ENCODE results near the gene ZDHHC9. TPM values are rescaled to one million over a fixed set of nuclear protein-coding genes. Genes with fewer than 3 reads are reported as not detected.
A peak's percentile ranks its signal among the peaks of the same experiment; 100 is the strongest.

Gene ZDHHC9
- total RNA-seq, 1 donor from 2014 or later, result 36.1 TPM

DNA sequence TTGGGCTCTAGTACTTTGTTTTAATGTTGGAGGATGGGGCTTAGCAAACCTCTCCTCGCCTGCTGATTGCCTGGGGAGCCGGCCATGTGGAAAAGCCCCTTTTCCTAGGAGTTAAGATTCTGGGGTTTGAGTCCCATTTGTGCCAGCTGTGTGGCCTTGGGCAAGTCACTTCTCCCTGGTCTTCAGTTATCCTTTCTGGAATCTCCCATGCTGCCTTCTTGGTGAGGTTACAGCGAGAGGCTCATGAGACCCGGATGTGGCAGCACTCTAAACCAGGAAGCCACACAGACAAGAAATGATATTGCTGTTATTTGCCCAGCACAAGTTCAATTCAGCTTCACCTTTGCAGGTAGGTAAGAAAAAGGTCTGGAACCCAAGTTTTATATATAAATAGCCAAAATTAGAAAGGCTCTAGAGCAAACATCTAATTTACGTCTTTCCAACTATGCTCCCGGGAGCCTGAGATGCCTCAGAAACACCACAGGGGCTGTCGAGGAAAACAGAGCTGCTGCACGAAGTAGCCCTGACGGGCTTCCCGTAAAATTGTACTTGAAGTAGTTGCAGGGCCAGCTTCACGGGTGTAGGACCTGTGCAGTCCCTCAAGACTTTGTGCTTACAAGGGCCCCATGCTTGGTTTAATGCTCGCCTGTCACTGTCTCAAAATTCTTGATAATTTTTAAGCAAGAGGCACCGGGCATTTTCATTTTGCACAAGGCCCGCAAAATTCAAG is 72.3 kb downstream of the ZDHHC9 start:
- H3K4me1 ChIP-seq, result peaks cover 5% of the 10 kb centered on the region
- DNase-seq (no peak), ATAC-seq (no peak)
- no peaks in the 10 kb centered on the region for H3K27me3 ChIP-seq (ENCODE audit: low read depth)
- no peak overlapping the region for H3K4me3 ChIP-seq
- TF ChIP-seq, protein P1, sequence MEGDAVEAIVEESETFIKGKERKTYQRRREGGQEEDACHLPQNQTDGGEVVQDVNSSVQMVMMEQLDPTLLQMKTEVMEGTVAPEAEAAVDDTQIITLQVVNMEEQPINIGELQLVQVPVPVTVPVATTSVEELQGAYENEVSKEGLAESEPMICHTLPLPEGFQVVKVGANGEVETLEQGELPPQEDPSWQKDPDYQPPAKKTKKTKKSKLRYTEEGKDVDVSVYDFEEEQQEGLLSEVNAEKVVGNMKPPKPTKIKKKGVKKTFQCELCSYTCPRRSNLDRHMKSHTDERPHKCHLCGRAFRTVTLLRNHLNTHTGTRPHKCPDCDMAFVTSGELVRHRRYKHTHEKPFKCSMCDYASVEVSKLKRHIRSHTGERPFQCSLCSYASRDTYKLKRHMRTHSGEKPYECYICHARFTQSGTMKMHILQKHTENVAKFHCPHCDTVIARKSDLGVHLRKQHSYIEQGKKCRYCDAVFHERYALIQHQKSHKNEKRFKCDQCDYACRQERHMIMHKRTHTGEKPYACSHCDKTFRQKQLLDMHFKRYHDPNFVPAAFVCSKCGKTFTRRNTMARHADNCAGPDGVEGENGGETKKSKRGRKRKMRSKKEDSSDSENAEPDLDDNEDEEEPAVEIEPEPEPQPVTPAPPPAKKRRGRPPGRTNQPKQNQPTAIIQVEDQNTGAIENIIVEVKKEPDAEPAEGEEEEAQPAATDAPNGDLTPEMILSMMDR (IDR thresholded peaks at IDR 0.05), result no peak
- no peaks in the 10 kb centered on the region for H3K9me3 ChIP-seq
- H3K36me3 ChIP-seq, result no peaks in the 10 kb centered on the region
- H3K27ac ChIP-seq, result no peak overlapping the region
- intact Hi-C loops (cut with DNase I), result no loop called here

GRCh38 chrX:129769467-129770154 is 74.1 kb downstream of the ZDHHC9 start:
- Histone ChIP-seq H3K36me3 (no peaks in the 10 kb centered on the region), H3K27ac (no peak overlapping the region), H3K4me3 (no peak overlapping the region), H3K4me1 (peaks cover 5% of the 10 kb centered on the region), H3K27me3 (ENCODE audit: low read depth) (no peaks in the 10 kb centered on the region), H3K9me3 (no peaks in the 10 kb centered on the region)
- TF ChIP-seq, protein P1 (IDR thresholded peaks at IDR 0.05), result no peak
- ATAC-seq, result peak; percentile 35 to 53
- no peak for DNase-seq
- intact Hi-C loops (cut with DNase I), result no loop called here

GRCh38 chrX:129768586-129769466 is 74.9 kb downstream of the ZDHHC9 start:
- ATAC-seq (no peak), DNase-seq (no peak)
- Histone ChIP-seq H3K27ac (no peak overlapping the region), H3K9me3 (no peaks in the 10 kb centered on the region), H3K27me3 (ENCODE audit: low read depth) (no peaks in the 10 kb centered on the region), H3K4me3 (no peak overlapping the region), H3K36me3 (no peaks in the 10 kb centered on the region), H3K4me1 (peaks cover 5% of the 10 kb centered on the region)
- intact Hi-C loops (cut with DNase I), result no loop called here
- TF ChIP-seq, protein P1 (IDR thresholded peaks at IDR 0.05), result no peak

DNA sequence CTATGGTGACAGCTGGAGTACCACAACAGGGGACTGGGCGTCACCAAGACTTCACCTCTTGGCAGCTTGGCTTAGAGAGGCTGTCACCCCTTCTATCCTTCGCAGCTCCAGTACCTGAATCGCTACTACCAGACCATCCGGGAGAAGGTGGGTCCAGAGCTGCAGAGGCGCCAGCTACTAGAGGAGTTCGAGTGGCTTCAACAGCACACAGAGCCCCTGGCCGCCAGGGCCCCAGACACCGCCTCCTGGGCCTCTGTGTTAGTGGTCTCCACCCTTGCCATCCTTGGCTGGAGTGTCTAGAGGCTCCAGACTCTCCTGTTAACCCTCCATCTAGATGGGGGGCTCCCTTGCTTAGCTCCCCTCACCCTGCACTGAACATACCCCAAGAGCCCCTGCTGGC is 75.5 kb downstream of the ZDHHC9 start:
- intact Hi-C loops (cut with DNase I), result no loop called here
- TF ChIP-seq, protein P1 (IDR thresholded peaks at IDR 0.05), result no peak
- H3K36me3 ChIP-seq, result no peaks in the 10 kb centered on the region
- no peaks in the 10 kb centered on the region for H3K27me3 ChIP-seq (ENCODE audit: low read depth)
- no peak overlapping the region for H3K4me3 ChIP-seq
- ATAC-seq (no peak), DNase-seq (no peak)
- H3K27ac ChIP-seq, result no peak overlapping the region
- no peaks in the 10 kb centered on the region for H3K4me1 ChIP-seq
- H3K9me3 ChIP-seq, result no peaks in the 10 kb centered on the region

DNA sequence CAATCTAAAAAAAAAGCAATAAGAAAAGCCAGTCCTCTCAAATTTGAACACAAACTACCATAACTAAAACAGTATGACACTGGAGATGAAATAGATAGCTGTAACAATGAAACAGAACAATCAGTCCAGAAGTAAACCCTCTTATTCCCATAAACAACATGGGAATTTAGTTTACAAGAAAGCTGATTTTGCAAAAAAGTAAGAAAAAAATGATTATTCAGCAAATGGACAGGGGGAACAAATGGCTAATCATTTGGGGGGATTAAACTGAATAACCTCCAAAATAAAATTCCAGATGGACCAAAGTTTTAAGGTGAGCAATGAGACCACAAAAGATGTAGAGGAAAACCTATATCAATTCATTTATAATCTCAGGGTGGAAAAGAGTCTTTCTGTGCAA is 80.0 kb downstream of the ZDHHC9 start:
- H3K4me3 ChIP-seq, result no peak overlapping the region
- no peak for ATAC-seq
- no peaks in the 10 kb centered on the region for H3K27me3 ChIP-seq (ENCODE audit: low read depth)
- no peaks in the 10 kb centered on the region for H3K36me3 ChIP-seq
- TF ChIP-seq, protein P1 (IDR thresholded peaks at IDR 0.05), result no peak
- no peak for DNase-seq
- H3K27ac ChIP-seq, result no peak overlapping the region
- no peaks in the 10 kb centered on the region for H3K9me3 ChIP-seq
- H3K4me1 ChIP-seq, result peaks cover 12% of the 10 kb centered on the region
- intact Hi-C loops (cut with DNase I), result no loop called here

Measured in lower lobe of right lung (tissue), 2 donors.